Stomach (tissue), 9 donors: ENCODE results near the gene COG5. TPM values are rescaled to one million over a fixed set of nuclear protein-coding genes. Genes with fewer than 3 reads are reported as not detected.
A peak's percentile ranks its signal among the peaks of the same experiment; 100 is the strongest.

ENCODE experiments used
- DNase-seq, 2 donors: peaks; one replicate each; pipeline versions ENCODE4 v3.0.0 to v3.0.0-alpha.2; 2013 to 2019
- H3K27ac ChIP-seq, 5 donors: fragments of 200-600 bp in 4 of 5; sonication (generic) in 4 of 5; one replicate each; pipeline ENCODE4 v1.5.1; 2013 to 2019; ENCODE audit warnings: mild to moderate bottlenecking in 1 of 5, moderate library complexity in 1 of 5
- H3K27me3 ChIP-seq, 3 donors: fragments of 200-600 bp; sonication (generic); one replicate each; pipeline ENCODE4 v1.5.1; 2017 to 2019; ENCODE audit warnings: mixed run types in 1 of 3
- H3K36me3 ChIP-seq, 4 donors: fragments of 200-600 bp; sonication (generic); 1 replicate in 3 of 4; 2 replicates in 1 of 4; pipeline ENCODE4 v1.5.1; 2016 to 2019
- H3K4me1 ChIP-seq, 4 donors: fragments of 200-600 bp; sonication (generic); one replicate each; pipeline ENCODE4 v1.5.1; 2016 to 2019
- H3K4me3 ChIP-seq, 4 donors: fragments of 200-600 bp; sonication (generic) in 3 of 4; one replicate each; pipeline ENCODE4 v1.5.1; 2016 to 2019; ENCODE audit warnings: mild to moderate bottlenecking in 1 of 4
- H3K9me3 ChIP-seq, 4 donors: fragments of 200-600 bp; sonication (generic); one replicate each; pipeline ENCODE4 v1.5.1; 2016 to 2019
- EP300 ChIP-seq: sonication (generic); formaldehyde crosslinking; IDR thresholded peaks from one replicate; pipeline ENCODE4 v1.6.1; 2017; ENCODE audit warnings: antibody characterized with exemption
- POLR2A ChIP-seq, 4 donors: fragments of 450-650 bp; IDR thresholded peaks; one replicate each; pipeline ENCODE4 v1.6.1; 2016; ENCODE audit warnings: antibody characterized with exemption in 4 of 4, control low read depth in 2 of 4, mild to moderate bottlenecking in 1 of 4, moderate library complexity in 1 of 4
- POLR2AphosphoS5 ChIP-seq, 3 donors: sonication (generic); formaldehyde crosslinking; IDR thresholded peaks; one replicate each; pipeline ENCODE4 v1.6.1; 2016; ENCODE audit warnings: antibody characterized with exemption in 3 of 3
- WGBS, 5 donors: extraction: QIAGEN DNeasy Blood & Tissue Kit in 3 of 5; methylation state at CpG; one replicate each; pipeline versions ENCODE4 v1.1.5 to v1.1.7; 2013 to 2018; 5-methylcytosine and 5-hydroxymethylcytosine counted together
- intact Hi-C: fragments of 100-400 bp; cut with DNase I; formaldehyde crosslinking; loops from one replicate; pipeline ENCODE4 v1.15.1; 2023; ENCODE audit warnings: low total_unique reads
- polyA plus RNA-seq, 3 donors: library from polyadenylated mRNA; stranded (reverse); fragments of 200-250 nt; gene quantifications; one replicate each; pipeline ENCODE4 v1.2.3, GENCODE V29; 2013
- total RNA-seq, 5 donors: library from RNA; depleted of rRNA; stranded (reverse); fragments of >200 nt; gene quantifications; one replicate each; pipeline versions ENCODE4 v1.1.0 to v1.2.3, GENCODE V29; 2014 to 2016
- TF ChIP-seq, protein P1 (sequence below), 7 experiments: fragments of 450-650 bp in 4 of 7; fragments of 200-600 bp in 3 of 7; sonication (generic) in 3 of 7; IDR thresholded peaks; one replicate each; pipeline ENCODE4 v1.5.1; 2016 to 2019; ENCODE audit warnings: antibody characterized with exemption in 7 of 7, control low read depth in 2 of 7, mild to moderate bottlenecking in 1 of 7
- donor health status: healthy with polysubstance abuse.
- donor health status: Bipolar disorder and iron deficiency.
- donor health status: healthy.

The COG5 gene
- total and polyA plus RNA-seq, 8 donors: 5.2 to 285 (median 17.1) TPM

DNA sequence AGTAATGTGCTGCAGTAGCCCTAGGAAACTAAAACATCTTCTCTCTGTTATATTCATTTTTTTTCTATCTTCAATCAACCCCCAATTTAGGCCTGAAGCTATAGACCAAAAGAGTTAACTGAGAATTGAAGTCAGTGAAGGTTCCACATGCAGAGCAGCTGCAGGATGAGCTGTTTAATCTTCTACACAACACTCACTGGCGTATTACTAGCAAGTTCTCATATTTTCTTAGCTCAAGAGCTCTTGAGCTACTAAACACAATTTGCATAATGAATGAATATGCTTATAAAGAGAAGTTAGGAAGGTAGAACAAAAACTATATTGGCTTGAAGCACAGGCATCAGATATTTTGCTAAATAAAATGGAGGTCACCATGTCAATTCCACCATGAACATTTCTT is 135.1 kb downstream of the COG5 start:
- no peak overlapping the region for H3K4me3 ChIP-seq
- intact Hi-C loops: no loop called here
- 94 to 98% (median 97%) methylated on average over 1 of the region's 1 CpG for WGBS, 5 donors
- no peaks in the 10 kb centered on the region for H3K27me3 ChIP-seq
- H3K9me3 ChIP-seq: no peaks in the 10 kb centered on the region
- DNase-seq: no peak
- H3K27ac ChIP-seq: no peak overlapping the region
- H3K4me1 ChIP-seq: peaks cover 0 to 5% (median 0%) of the 10 kb centered on the region in 4 donors
- TF ChIP-seq EP300 (no peak), POLR2AphosphoS5 (IDR thresholded peaks at IDR 0.05) (no peak), POLR2A (IDR thresholded peaks at IDR 0.05) (no peak)
- TF ChIP-seq, protein P1, sequence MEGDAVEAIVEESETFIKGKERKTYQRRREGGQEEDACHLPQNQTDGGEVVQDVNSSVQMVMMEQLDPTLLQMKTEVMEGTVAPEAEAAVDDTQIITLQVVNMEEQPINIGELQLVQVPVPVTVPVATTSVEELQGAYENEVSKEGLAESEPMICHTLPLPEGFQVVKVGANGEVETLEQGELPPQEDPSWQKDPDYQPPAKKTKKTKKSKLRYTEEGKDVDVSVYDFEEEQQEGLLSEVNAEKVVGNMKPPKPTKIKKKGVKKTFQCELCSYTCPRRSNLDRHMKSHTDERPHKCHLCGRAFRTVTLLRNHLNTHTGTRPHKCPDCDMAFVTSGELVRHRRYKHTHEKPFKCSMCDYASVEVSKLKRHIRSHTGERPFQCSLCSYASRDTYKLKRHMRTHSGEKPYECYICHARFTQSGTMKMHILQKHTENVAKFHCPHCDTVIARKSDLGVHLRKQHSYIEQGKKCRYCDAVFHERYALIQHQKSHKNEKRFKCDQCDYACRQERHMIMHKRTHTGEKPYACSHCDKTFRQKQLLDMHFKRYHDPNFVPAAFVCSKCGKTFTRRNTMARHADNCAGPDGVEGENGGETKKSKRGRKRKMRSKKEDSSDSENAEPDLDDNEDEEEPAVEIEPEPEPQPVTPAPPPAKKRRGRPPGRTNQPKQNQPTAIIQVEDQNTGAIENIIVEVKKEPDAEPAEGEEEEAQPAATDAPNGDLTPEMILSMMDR (IDR thresholded peaks at IDR 0.05): no peak
- peaks cover 0 to 6% (median 0%) of the 10 kb centered on the region in 4 donors for H3K36me3 ChIP-seq

DNA sequence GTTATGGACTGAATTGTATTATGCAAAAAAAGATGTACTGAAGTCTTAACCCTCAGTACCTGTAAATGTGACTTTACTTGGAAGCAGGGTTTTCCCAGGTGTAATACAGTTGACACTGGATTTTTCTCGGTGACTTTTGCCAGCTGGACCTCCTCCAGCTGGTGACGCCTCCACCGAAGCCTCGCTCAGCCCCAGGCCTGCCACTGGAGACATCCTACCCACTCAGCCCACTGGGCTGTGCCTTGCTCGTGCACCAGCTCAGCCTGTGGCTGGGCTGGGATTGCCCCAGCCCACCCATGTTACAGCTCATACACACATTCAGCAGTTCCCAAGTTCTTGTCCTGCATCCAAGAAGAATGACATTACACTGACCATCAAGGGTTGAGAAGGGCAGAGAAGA is 136.3 kb downstream of the COG5 start:
- intact Hi-C loops: no loop called here
- Histone ChIP-seq H3K27me3 (no peaks in the 10 kb centered on the region), H3K4me3 (no peak overlapping the region), H3K4me1 (peaks cover 0 to 5% (median 0%) of the 10 kb centered on the region in 4 donors), H3K27ac (no peak overlapping the region), H3K9me3 (no peaks in the 10 kb centered on the region), H3K36me3 (peaks cover 0 to 6% (median 0%) of the 10 kb centered on the region in 4 donors)
- WGBS, 5 donors: 54 to 81% (median 77%) methylated on average over 5 of the region's 5 CpGs
- peak in 1 of 2 donors; percentile 36 for DNase-seq
- no peak for TF ChIP-seq POLR2A (IDR thresholded peaks at IDR 0.05)
- TF ChIP-seq POLR2AphosphoS5 (IDR thresholded peaks at IDR 0.05): no peak
- TF ChIP-seq, protein P1 (IDR thresholded peaks at IDR 0.05): no peak
- TF ChIP-seq EP300: no peak

DNA sequence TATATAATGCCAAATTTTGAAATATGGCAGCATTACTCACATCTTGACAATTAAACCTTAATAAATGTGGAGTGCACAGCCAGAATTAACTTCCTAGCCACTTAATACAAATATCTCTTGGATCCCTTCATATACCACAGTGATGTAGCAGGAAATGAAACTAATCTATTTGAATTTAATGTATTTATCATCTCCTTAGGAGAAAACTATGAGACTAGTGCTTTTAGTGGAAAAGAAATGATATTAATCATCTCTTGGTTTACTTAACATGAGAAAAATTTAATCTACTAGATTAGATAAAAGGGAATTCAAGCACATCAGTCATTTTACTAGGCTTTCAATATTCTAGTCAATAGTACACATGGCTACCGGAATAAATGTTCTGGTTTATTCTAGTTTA is 149.5 kb downstream of the COG5 start:
- WGBS, 5 donors: 85 to 100% (median 91%) methylated on average over 1 of the region's 1 CpG
- H3K4me3 ChIP-seq: no peak overlapping the region
- no peak overlapping the region for H3K27ac ChIP-seq
- TF ChIP-seq, protein P1 (IDR thresholded peaks at IDR 0.05): no peak
- TF ChIP-seq EP300: no peak
- TF ChIP-seq POLR2A (IDR thresholded peaks at IDR 0.05): no peak
- TF ChIP-seq POLR2AphosphoS5 (IDR thresholded peaks at IDR 0.05): no peak
- no peak for DNase-seq
- H3K36me3 ChIP-seq: peaks cover 0 to 18% (median 13%) of the 10 kb centered on the region in 4 donors
- H3K4me1 ChIP-seq: no peaks in the 10 kb centered on the region
- no peaks in the 10 kb centered on the region for H3K27me3 ChIP-seq
- no peaks in the 10 kb centered on the region for H3K9me3 ChIP-seq
- intact Hi-C loops: no loop called here

DNA sequence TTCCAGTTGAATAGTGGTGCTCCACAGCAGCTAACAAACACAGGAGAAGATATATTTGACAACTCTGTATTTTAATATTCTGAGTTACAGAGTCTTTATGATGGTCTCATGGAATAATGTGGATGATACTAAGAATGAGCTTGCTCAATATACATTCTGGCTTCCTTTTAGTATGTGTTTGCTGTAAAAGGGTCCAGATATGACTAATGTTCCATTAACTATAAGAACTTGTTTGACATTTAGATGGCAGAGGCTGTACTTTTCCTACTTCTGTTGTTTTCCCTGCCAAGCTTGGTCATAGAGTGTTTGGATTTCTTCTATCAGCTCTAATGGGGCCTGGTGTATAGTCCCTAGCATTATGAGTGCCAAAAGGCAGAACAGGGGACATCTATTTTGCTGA is 155.4 kb downstream of the COG5 start:
- Histone ChIP-seq H3K27me3 (no peaks in the 10 kb centered on the region), H3K27ac (no peak overlapping the region), H3K4me3 (no peak overlapping the region), H3K9me3 (no peaks in the 10 kb centered on the region), H3K36me3 (peaks cover 0 to 41% (median 21%) of the 10 kb centered on the region in 4 donors), H3K4me1 (no peaks in the 10 kb centered on the region)
- TF ChIP-seq POLR2AphosphoS5 (IDR thresholded peaks at IDR 0.05) (no peak), EP300 (no peak), POLR2A (IDR thresholded peaks at IDR 0.05) (no peak)
- TF ChIP-seq, protein P1 (IDR thresholded peaks at IDR 0.05): no peak
- DNase-seq: peak in 1 of 2 donors; percentile 14
- intact Hi-C loops: no loop called here
